ENCODE data around the gene BCKDHB. TPM values are rescaled to one million over a fixed set of nuclear protein-coding genes. Genes with fewer than 3 reads are reported as not detected.
A peak's percentile ranks its signal among the peaks of the same experiment; 100 is the strongest.

Gene BCKDHB
- total RNA-seq, 1 experiment from 2014 or later, result 16.4 TPM

DNA sequence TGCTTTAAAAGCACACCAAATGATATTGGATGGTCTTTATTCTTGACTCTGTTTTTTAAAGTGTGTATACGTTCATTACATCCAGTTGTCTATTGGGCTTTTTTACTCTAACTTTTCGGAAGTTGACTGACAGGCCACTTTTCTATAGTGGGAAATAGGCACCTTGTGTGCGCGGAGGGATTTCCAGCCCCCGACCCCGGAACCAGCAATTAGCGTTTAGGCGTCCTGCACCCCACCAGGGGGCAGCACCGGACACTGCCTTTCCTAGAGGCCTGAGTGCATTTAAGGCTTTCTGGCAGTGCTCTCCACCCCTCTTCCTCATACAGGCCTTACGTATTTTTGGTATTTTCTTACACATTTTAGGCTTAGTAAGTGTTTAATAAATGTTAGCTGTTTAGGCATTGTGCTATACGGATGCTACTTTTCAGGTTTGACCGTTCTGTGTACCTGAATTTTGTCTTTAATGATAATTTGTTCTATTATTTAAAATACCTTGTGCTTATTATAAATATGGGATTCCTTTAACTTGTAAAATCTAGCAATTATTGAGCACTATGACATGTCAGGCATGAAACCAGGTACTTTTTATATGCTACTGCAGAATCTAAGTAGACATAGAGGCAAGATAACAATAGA, 231.8 kb downstream of the BCKDHB start:
- Histone ChIP-seq H3K36me3 (ENCODE audit: control insufficient read depth, insufficient read depth, low read length) (no peaks in the 10 kb centered on the region), H3K4me1 (ENCODE audit: control insufficient read depth, insufficient read depth, low read length) (no peaks in the 10 kb centered on the region), H3K27ac (ENCODE audit: low read length) (no peak overlapping the region), H3K4me3 (ENCODE audit: low read depth in 2 of 2, low read length in 2 of 2) (no peak overlapping the region), H3K9me3 (ENCODE audit: control insufficient read depth, insufficient read depth, low read depth, low read length) (no peaks in the 10 kb centered on the region), H3K27me3 (ENCODE audit: control insufficient read depth, insufficient read depth, low read length) (no peaks in the 10 kb centered on the region)
- CTCF ChIA-PET, result no interaction called here
- POLR2A ChIA-PET, result no interaction called here
- intact Hi-C loops (cut with micrococcal nuclease; ENCODE audit: unreplicated experiment) (no loop called here), in situ Hi-C loops (cut with HindIII; ENCODE audit: low pct_unique_long_range_greater_than_20kb, low sequenced_read_pairs) (no loop called here)
- peak; percentile 12 for DNase-seq (ENCODE audit: low read depth, low spot score)
- ATAC-seq, result peak; percentile 83
- no TSS peak for BruUV-seq (replicated peaks)
- TF ChIP-seq POLR2AphosphoS5 (IDR thresholded peaks at IDR 0.05; ENCODE audit: low read depth, low read length), result no peak
- TF ChIP-seq CTCF (IDR thresholded peaks at IDR 0.05), result peak; percentile 95
- TF ChIP-seq, protein P1, sequence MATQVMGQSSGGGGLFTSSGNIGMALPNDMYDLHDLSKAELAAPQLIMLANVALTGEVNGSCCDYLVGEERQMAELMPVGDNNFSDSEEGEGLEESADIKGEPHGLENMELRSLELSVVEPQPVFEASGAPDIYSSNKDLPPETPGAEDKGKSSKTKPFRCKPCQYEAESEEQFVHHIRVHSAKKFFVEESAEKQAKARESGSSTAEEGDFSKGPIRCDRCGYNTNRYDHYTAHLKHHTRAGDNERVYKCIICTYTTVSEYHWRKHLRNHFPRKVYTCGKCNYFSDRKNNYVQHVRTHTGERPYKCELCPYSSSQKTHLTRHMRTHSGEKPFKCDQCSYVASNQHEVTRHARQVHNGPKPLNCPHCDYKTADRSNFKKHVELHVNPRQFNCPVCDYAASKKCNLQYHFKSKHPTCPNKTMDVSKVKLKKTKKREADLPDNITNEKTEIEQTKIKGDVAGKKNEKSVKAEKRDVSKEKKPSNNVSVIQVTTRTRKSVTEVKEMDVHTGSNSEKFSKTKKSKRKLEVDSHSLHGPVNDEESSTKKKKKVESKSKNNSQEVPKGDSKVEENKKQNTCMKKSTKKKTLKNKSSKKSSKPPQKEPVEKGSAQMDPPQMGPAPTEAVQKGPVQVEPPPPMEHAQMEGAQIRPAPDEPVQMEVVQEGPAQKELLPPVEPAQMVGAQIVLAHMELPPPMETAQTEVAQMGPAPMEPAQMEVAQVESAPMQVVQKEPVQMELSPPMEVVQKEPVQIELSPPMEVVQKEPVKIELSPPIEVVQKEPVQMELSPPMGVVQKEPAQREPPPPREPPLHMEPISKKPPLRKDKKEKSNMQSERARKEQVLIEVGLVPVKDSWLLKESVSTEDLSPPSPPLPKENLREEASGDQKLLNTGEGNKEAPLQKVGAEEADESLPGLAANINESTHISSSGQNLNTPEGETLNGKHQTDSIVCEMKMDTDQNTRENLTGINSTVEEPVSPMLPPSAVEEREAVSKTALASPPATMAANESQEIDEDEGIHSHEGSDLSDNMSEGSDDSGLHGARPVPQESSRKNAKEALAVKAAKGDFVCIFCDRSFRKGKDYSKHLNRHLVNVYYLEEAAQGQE (IDR thresholded peaks at IDR 0.05; ENCODE audit: insufficient read depth in 1 of 2, low read depth in 2 of 2, low read length in 1 of 2), result no peak
- no peak for TF ChIP-seq SIN3A (IDR thresholded peaks at IDR 0.05; ENCODE audit: borderline replicate concordance, insufficient read depth, low read depth, low read length)

- TF ChIP-seq CTCF (IDR thresholded peaks at IDR 0.05) (no peak), POLR2AphosphoS5 (IDR thresholded peaks at IDR 0.05; ENCODE audit: low read depth, low read length) (no peak), SIN3A (IDR thresholded peaks at IDR 0.05; ENCODE audit: borderline replicate concordance, insufficient read depth, low read depth, low read length) (no peak), TCF7L2 (IDR thresholded peaks at IDR 0.05; ENCODE audit: low read depth, low read length) (no peak)
- TF ChIP-seq, protein P1 (IDR thresholded peaks at IDR 0.05; ENCODE audit: insufficient read depth in 1 of 2, low read depth in 2 of 2, low read length in 1 of 2), result no peak
- H3K4me1 ChIP-seq (ENCODE audit: control insufficient read depth, insufficient read depth, low read length), result no peaks in the 10 kb centered on the region
- H3K27me3 ChIP-seq (ENCODE audit: control insufficient read depth, insufficient read depth, low read length), result no peaks in the 10 kb centered on the region
- no peak for DNase-seq (ENCODE audit: low read depth, low spot score)
- intact Hi-C loops (cut with micrococcal nuclease; ENCODE audit: unreplicated experiment) (no loop called here), in situ Hi-C loops (cut with HindIII; ENCODE audit: low pct_unique_long_range_greater_than_20kb, low sequenced_read_pairs) (no loop called here)
- ATAC-seq, result no peak
- CTCF ChIA-PET, result no interaction called here
- no TSS peak for BruUV-seq (replicated peaks)
- H3K4me3 ChIP-seq (ENCODE audit: low read depth in 2 of 2, low read length in 2 of 2), result no peak overlapping the region
- H3K36me3 ChIP-seq (ENCODE audit: control insufficient read depth, insufficient read depth, low read length), result no peaks in the 10 kb centered on the region
- POLR2A ChIA-PET, result no interaction called here
- no peak overlapping the region for H3K27ac ChIP-seq (ENCODE audit: low read length)
- H3K9me3 ChIP-seq (ENCODE audit: control insufficient read depth, insufficient read depth, low read depth, low read length), result no peaks in the 10 kb centered on the region
Measured at GRCh38 chr6:80339421-80339820, 232.9 kb downstream of the BCKDHB start.
